HG03469 (cell line): ENCODE data around the gene CD63.

Experiments
- ATAC-seq: cut with Tn5 transposase; IDR thresholded peaks from one replicate; pipeline ENCODE4 v1.9.1; 2021; ENCODE audit warnings: mild to moderate bottlenecking, moderate library complexity, moderate number of reproducible peaks; ENCODE audit not compliant: unreplicated experiment

Gene CD63

GRCh38 chr12:55723516-55724225 lies 5.1 kb downstream of the CD63 start:
- no peak for ATAC-seq

- no peak for ATAC-seq
Measured at GRCh38 chr12:55722948-55723347, 5.9 kb downstream of the CD63 start.

- no peak for ATAC-seq
Measured at GRCh38 chr12:55721601-55722213, 7.1 kb downstream of the CD63 start.

GRCh38 chr12:55720894-55721444 lies 7.8 kb downstream of the CD63 start:
- no peak for ATAC-seq

- no peak for ATAC-seq
Measured at GRCh38 chr12:55720071-55720564, 8.7 kb downstream of the CD63 start, which contains the start of gene RDH5. Gene RDH5, plus strand, starts transcription at chr12:55720393. Its CDS starts 792 bp downstream, at chr12:55721185.

GRCh38 chr12:55719371-55719770 lies 9.4 kb downstream of the CD63 start:
- no peak for ATAC-seq

- ATAC-seq, result no peak
Measured at GRCh38 chr12:55718624-55719275, 10.1 kb downstream of the CD63 start.

GRCh38 chr12:55718015-55718414 lies 10.8 kb downstream of the CD63 start:
- ATAC-seq, result no peak

GRCh38 chr12:55717011-55718007 lies 11.5 kb downstream of the CD63 start:
- no peak for ATAC-seq

GRCh38 chr12:55716582-55716957 lies 12.2 kb downstream of the CD63 start:
- peak; percentile 13 for ATAC-seq

GRCh38 chr12:55715833-55716581 lies 12.8 kb downstream of the CD63 start, which contains the start of gene BLOC1S1:
Gene BLOC1S1, plus strand, starts transcription at chr12:55716046. Its CDS starts 6 bp downstream, at chr12:55716052.
- ATAC-seq, result peak; percentile 57

- ATAC-seq, result no peak
Measured at GRCh38 chr12:55715169-55715764, 13.5 kb downstream of the CD63 start.

GRCh38 chr12:55713721-55714120 lies 15.1 kb downstream of the CD63 start:
- ATAC-seq, result no peak

GRCh38 chr12:55712700-55713415 lies 16.0 kb downstream of the CD63 start:
- no peak for ATAC-seq

GRCh38 chr12:55711786-55712553 lies 16.8 kb downstream of the CD63 start:
- ATAC-seq, result no peak

GRCh38 chr12:55708695-55709233 lies 20.0 kb downstream of the CD63 start:
- ATAC-seq, result no peak
